Adrenal gland (tissue), 5 donors: ENCODE results near the gene TPCN1.

Experiments used
- CTCF ChIP-seq, 6 experiments: fragments of 450-650 bp in 4 of 6; fragments of 200-600 bp in 2 of 6; sonication (generic) in 1 of 6; IDR thresholded peaks; 1 replicate in 5 of 6; 2 replicates in 1 of 6; pipeline versions ENCODE4 v1.5.1 to v1.8.0; 2016 to 2021; ENCODE audit warnings: antibody characterized with exemption in 6 of 6, mild to moderate bottlenecking in 2 of 6, moderate library complexity in 1 of 6
- POLR2A ChIP-seq, 2 donors: fragments of 450-650 bp; IDR thresholded peaks; one replicate each; pipeline ENCODE4 v1.6.1; 2017; ENCODE audit warnings: antibody characterized with exemption in 2 of 2, mild to moderate bottlenecking in 2 of 2, moderate library complexity in 1 of 2
- donor health status: DM: no; HTN: no; CAD: no.

GRCh38 chr12:113180333-113180732, 40.9 kb upstream of the TPCN1 start:
- TF ChIP-seq CTCF (IDR thresholded peaks at IDR 0.05) (no peak), POLR2A (IDR thresholded peaks at IDR 0.05) (no peak)
